WTC11 (cell line): ENCODE results near the gene CSNK1G1. TPM values are rescaled to one million over a fixed set of nuclear protein-coding genes. Genes with fewer than 3 reads are reported as not detected.
A peak's percentile ranks its signal among the peaks of the same experiment; 100 is the strongest.

Source experiments
- ATAC-seq: fragments of 200-7000 bp; cut with Tn5 transposase; 2 replicates; pipeline ENCODE4 v1.10.0; 2021; ENCODE audit warnings: mild to moderate bottlenecking, moderate library complexity
- CTCF ChIA-PET: fragments of 300-600 bp; sonication (Branson Sonifier 250); formaldehyde crosslinking; loops from one replicate; lab custom pipeline; 2021; ENCODE audit warnings: antibody characterized with exemption; lab: Charles Lee
- POLR2A ChIA-PET: fragments of 350-600 bp; sonication (Branson Sonifier 250); formaldehyde crosslinking; loops from one replicate; lab custom pipeline; 2021; ENCODE audit warnings: antibody characterized with exemption; lab: Charles Lee
- DNase-seq: peaks from one replicate; pipeline ENCODE4 v3.0.0; 2021; ENCODE audit warnings: low spot score
- H3K27ac Mint-ChIP-seq: 2 replicates; pipeline ENCODE4 v1.8.0; 2021; ENCODE audit warnings: mixed read lengths
- H3K27me3 Mint-ChIP-seq: 2 replicates; pipeline ENCODE4 v1.8.0; 2021; ENCODE audit warnings: low read depth, mild to moderate bottlenecking, moderate library complexity, mixed read lengths
- H3K36me3 Mint-ChIP-seq: 2 replicates; pipeline ENCODE4 v1.8.0; 2021; ENCODE audit warnings: mixed read lengths
- H3K4me1 Mint-ChIP-seq: 2 replicates; pipeline ENCODE4 v1.8.0; 2022; ENCODE audit warnings: mixed read lengths
- H3K4me3 Mint-ChIP-seq: 2 replicates; pipeline ENCODE4 v1.8.0; 2021; ENCODE audit warnings: mild to moderate bottlenecking, moderate library complexity, mixed read lengths
- H3K9me3 Mint-ChIP-seq: 2 replicates; pipeline ENCODE4 v1.8.0; 2021; ENCODE audit warnings: mixed read lengths
- AFF4 ChIP-seq: sonication (generic); formaldehyde crosslinking; IDR thresholded peaks from 2 replicates; pipeline ENCODE4 v1.8.1; 2023; ENCODE audit warnings: mild to moderate bottlenecking, missing genetic modification reagents, borderline replicate concordance
- ATF3 ChIP-seq: sonication (generic); formaldehyde crosslinking; conservative IDR thresholded peaks from 2 replicates; pipeline ENCODE4 v1.8.1; 2022; ENCODE audit warnings: mild to moderate bottlenecking, missing genetic modification reagents
- ATF6 ChIP-seq: sonication (generic); formaldehyde crosslinking; IDR thresholded peaks from 2 replicates; pipeline ENCODE4 v1.8.1; 2023; ENCODE audit warnings: mild to moderate bottlenecking, missing genetic modification reagents
- CREM ChIP-seq: sonication (generic); formaldehyde crosslinking; IDR thresholded peaks from 2 replicates; pipeline ENCODE4 v1.8.1; 2022; ENCODE audit warnings: mild to moderate bottlenecking, missing genetic modification reagents, moderate library complexity
- E2F5 ChIP-seq: sonication (generic); formaldehyde crosslinking; IDR thresholded peaks from 2 replicates; pipeline ENCODE4 v1.8.1; 2022; ENCODE audit warnings: mild to moderate bottlenecking, moderate library complexity, missing genetic modification reagents
- HMGA2 ChIP-seq: fragments of 250-450 bp; sonication (Bioruptor Pico); IDR thresholded peaks from 2 replicates; pipeline ENCODE4 v1.4.0; 2021; ENCODE audit warnings: mild to moderate bottlenecking, moderate library complexity
- HMGXB4 ChIP-seq: sonication (generic); formaldehyde crosslinking; IDR thresholded peaks from 2 replicates; pipeline ENCODE4 v1.8.1; 2023; ENCODE audit warnings: mild to moderate bottlenecking, moderate library complexity, missing genetic modification reagents
- MAX ChIP-seq: sonication (generic); formaldehyde crosslinking; IDR thresholded peaks from 2 replicates; pipeline ENCODE4 v1.8.0; 2022; ENCODE audit warnings: mild to moderate bottlenecking, missing genetic modification reagents
- MLX ChIP-seq: sonication (generic); formaldehyde crosslinking; IDR thresholded peaks from 2 replicates; pipeline ENCODE4 v1.8.1; 2023; ENCODE audit warnings: mild to moderate bottlenecking, missing genetic modification reagents, moderate library complexity
- PREB ChIP-seq: sonication (generic); formaldehyde crosslinking; IDR thresholded peaks from 2 replicates; pipeline ENCODE4 v1.8.1; 2022; ENCODE audit warnings: mild to moderate bottlenecking, missing genetic modification reagents, moderate library complexity, borderline replicate concordance
- TCF7 ChIP-seq: sonication (generic); formaldehyde crosslinking; IDR thresholded peaks from 2 replicates; pipeline ENCODE4 v1.8.0; 2022; ENCODE audit warnings: mild to moderate bottlenecking, low read depth, missing genetic modification reagents, moderate library complexity
- ZMAT4 ChIP-seq: fragments of 250-450 bp; sonication (Bioruptor Pico); IDR thresholded peaks from 2 replicates; pipeline ENCODE4 v1.9.0; 2021; ENCODE audit warnings: mild to moderate bottlenecking
- ZNF232 ChIP-seq: sonication (generic); formaldehyde crosslinking; IDR thresholded peaks from 2 replicates; pipeline ENCODE4 v1.8.0; 2022; ENCODE audit warnings: mild to moderate bottlenecking, missing genetic modification reagents
- ZNF263 ChIP-seq: sonication (generic); formaldehyde crosslinking; IDR thresholded peaks from 2 replicates; pipeline ENCODE4 v1.8.1; 2022; ENCODE audit warnings: low read depth, mild to moderate bottlenecking, moderate library complexity, missing genetic modification reagents
- ZNF416 ChIP-seq: fragments of 250-450 bp; sonication (Bioruptor Pico); IDR thresholded peaks from 2 replicates; pipeline ENCODE4 v1.9.0; 2021; ENCODE audit warnings: mild to moderate bottlenecking, inconsistent platforms
- ZNF532 ChIP-seq: fragments of 250-450 bp; sonication (Bioruptor Pico); IDR thresholded peaks from 2 replicates; pipeline ENCODE4 v1.9.0; 2021; ENCODE audit warnings: mild to moderate bottlenecking, borderline replicate concordance
- total RNA-seq: library from RNA; stranded (reverse); gene quantifications from 3 replicates; pipeline ENCODE4 v1.2.3, GENCODE V29; 2021

CSNK1G1 gene
- total RNA-seq, 1 experiment from 2014 or later: 19.3 TPM

GRCh38 chr15:64193971-64194370 is 162.0 kb downstream of the CSNK1G1 start:
- TF ChIP-seq MAX (CRISPR knock-in tag) (no peak), E2F5 (CRISPR knock-in tag) (no peak), ZNF263 (no peak), ATF6 (CRISPR knock-in tag) (no peak), ZMAT4 (CRISPR knock-in tag) (no peak), MLX (CRISPR knock-in tag) (no peak), CREM (CRISPR knock-in tag) (no peak), ZNF532 (no peak), HMGXB4 (CRISPR knock-in tag) (no peak), AFF4 (no peak), ZNF232 (CRISPR knock-in tag) (no peak), ATF3 (CRISPR knock-in tag) (no peak), HMGA2 (CRISPR knock-in tag) (no peak), ZNF416 (no peak), PREB (no peak), TCF7 (CRISPR knock-in tag) (no peak)
- H3K4me1 Mint-ChIP-seq: no peaks in the 10 kb centered on the region
- peak; percentile 17 for DNase-seq
- CTCF ChIA-PET: interaction anchor here (0.7 to 2.8 kb wide), 5 partner anchors 30 to 488 kb away, joined by 3 to 12 read pairs (median 3); partner anchors contain the start of genes CSNK1G1 and PPIB
- no peaks in the 10 kb centered on the region for H3K9me3 Mint-ChIP-seq
- H3K4me3 Mint-ChIP-seq: no peak overlapping the region
- H3K36me3 Mint-ChIP-seq: no peaks in the 10 kb centered on the region
- ATAC-seq: peak; percentile 78
- no peaks in the 10 kb centered on the region for H3K27me3 Mint-ChIP-seq
- POLR2A ChIA-PET: interaction anchor here (0.6 to 1.0 kb wide), 2 partner anchors 15 to 353 kb away, joined by 3 read pairs; no protein-coding TSS in a partner anchor
- H3K27ac Mint-ChIP-seq: no peak overlapping the region
